ENCODE data around the gene IFI30.

IFI30 gene

DNA sequence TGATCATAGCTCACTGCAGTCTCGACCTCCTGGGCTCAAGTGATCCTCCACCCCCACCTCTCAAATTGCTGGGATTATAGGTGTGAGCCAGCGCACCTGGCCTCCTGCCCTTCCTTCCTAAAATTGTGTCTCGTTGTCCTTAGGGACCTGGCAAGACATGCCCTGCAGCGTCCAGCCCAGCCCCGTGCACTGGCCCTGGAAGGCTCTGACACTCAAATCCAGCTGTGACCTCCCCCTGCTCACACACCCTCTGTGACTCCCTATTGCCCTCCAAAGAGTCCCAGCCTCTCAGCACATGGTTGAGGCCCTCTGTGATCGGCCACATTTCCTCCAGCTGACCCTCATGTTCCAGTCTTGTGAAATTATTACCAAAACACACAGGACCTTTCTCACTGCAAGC is 24.3 kb downstream of the IFI30 start:
- TF ChIP-seq, protein P1, sequence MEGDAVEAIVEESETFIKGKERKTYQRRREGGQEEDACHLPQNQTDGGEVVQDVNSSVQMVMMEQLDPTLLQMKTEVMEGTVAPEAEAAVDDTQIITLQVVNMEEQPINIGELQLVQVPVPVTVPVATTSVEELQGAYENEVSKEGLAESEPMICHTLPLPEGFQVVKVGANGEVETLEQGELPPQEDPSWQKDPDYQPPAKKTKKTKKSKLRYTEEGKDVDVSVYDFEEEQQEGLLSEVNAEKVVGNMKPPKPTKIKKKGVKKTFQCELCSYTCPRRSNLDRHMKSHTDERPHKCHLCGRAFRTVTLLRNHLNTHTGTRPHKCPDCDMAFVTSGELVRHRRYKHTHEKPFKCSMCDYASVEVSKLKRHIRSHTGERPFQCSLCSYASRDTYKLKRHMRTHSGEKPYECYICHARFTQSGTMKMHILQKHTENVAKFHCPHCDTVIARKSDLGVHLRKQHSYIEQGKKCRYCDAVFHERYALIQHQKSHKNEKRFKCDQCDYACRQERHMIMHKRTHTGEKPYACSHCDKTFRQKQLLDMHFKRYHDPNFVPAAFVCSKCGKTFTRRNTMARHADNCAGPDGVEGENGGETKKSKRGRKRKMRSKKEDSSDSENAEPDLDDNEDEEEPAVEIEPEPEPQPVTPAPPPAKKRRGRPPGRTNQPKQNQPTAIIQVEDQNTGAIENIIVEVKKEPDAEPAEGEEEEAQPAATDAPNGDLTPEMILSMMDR (IDR thresholded peaks at IDR 0.05; ENCODE audit: extremely low read depth, insufficient read depth, missing control alignments), result no peak
- in situ Hi-C loops (cut with MboI; ENCODE audit: low pct_unique_long_range_greater_than_20kb, low sequenced_read_pairs, unreplicated experiment), result no loop called here
- DNase-seq (ENCODE audit: low spot score), result no peak

DNA sequence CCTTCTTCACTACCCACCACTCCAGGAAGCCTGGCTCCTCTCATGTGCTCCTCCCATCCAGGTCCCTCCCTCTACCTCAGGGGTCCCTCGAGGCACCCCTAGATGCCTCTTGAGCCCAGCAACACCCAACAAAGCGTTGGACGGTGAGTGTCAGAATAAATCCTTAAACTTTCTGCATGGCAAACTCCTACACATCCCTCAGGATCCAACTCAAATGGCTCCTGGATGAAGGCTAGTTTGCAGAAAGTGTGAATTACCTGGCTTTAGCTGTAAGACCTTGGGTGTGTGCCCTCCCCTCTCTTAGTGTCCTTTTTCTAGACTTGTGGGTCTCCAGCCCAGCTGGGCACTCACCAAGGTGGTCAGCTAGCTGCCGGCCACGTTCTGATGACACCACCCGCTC is 24.8 kb downstream of the IFI30 start:
- in situ Hi-C loops (cut with MboI; ENCODE audit: low pct_unique_long_range_greater_than_20kb, low sequenced_read_pairs, unreplicated experiment), result no loop called here

GRCh38 chr19:18202397-18202777 is 28.8 kb downstream of the IFI30 start:
- in situ Hi-C loops (cut with MboI; ENCODE audit: low pct_unique_long_range_greater_than_20kb, low sequenced_read_pairs, unreplicated experiment), result loop anchor here (10.0 kb wide), 1 partner anchor 52 kb away; a partner anchor contains a TSS
- TF ChIP-seq, protein P1 (IDR thresholded peaks at IDR 0.05; ENCODE audit: extremely low read depth, insufficient read depth, missing control alignments), result no peak
- no peak for DNase-seq (ENCODE audit: low spot score)

More for the DNA sequence above, 24.8 kb downstream of the IFI30 start:
- TF ChIP-seq, protein P1 (IDR thresholded peaks at IDR 0.05; ENCODE audit: extremely low read depth, insufficient read depth, missing control alignments), result no peak
- no peak for DNase-seq (ENCODE audit: low spot score)

DNA sequence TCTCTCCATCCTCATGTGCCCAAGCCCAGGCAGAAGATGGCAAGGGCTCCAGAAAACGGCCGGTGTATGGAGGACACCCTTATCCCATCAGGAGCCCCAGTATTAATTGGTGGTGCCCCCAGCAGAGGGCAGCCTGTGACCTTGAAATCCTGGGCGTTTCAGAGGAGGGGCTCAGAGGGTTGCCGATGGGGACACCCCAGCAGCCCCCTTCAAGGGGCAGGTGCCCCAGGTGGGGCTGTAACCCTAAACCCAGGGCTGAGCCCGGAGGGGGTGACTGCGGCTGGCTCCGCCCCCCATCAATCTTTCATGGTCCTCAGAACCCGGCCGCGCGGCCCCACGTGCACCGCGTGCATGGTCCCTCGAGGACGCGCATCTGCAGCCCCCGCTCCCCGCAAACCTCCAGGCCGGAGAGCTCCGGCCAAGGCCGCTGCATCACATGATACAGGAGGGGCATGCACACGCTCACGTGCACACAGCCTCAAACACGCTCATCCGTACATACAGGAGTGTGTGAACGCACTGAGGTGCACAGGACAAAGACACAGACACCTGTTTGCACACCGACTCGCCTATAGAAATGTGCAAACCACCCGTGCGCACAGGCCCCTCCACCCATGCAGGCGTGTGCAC is 29.3 kb downstream of the IFI30 start:
- in situ Hi-C loops (cut with MboI; ENCODE audit: low pct_unique_long_range_greater_than_20kb, low sequenced_read_pairs, unreplicated experiment), result loop anchor here (10.0 kb wide), 1 partner anchor 52 kb away; a partner anchor contains a TSS
- TF ChIP-seq, protein P1 (IDR thresholded peaks at IDR 0.05; ENCODE audit: extremely low read depth, insufficient read depth, missing control alignments), result peak; percentile 53
- peak; percentile 50 for DNase-seq (ENCODE audit: low spot score)

DNA sequence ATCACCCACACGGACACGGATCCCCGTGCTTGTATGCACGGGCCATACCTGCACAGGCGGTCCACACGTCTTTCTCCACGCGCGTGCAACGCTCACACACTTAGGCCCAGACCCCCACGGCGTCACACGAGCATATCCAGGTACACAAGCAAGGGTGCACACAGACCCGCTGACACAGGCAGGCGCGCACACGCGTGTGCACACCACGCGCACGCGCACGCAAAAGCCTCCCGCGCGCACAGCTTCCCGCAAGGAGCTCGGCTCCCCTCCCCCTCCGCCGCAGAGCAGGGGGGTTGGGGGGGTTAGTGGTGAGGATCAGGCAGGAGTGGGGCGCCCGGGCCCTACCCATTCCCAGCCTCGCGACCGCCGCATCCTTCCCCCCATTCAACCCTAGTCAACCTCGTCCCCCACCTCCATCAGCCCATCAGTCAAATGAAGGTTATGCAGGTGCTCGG is 29.8 kb downstream of the IFI30 start:
- TF ChIP-seq, protein P1 (IDR thresholded peaks at IDR 0.05; ENCODE audit: extremely low read depth, insufficient read depth, missing control alignments), result no peak
- in situ Hi-C loops (cut with MboI; ENCODE audit: low pct_unique_long_range_greater_than_20kb, low sequenced_read_pairs, unreplicated experiment), result loop anchor here (10.0 kb wide), 1 partner anchor 51 kb away; a partner anchor contains a TSS
- DNase-seq (ENCODE audit: low spot score), result no peak

DNA sequence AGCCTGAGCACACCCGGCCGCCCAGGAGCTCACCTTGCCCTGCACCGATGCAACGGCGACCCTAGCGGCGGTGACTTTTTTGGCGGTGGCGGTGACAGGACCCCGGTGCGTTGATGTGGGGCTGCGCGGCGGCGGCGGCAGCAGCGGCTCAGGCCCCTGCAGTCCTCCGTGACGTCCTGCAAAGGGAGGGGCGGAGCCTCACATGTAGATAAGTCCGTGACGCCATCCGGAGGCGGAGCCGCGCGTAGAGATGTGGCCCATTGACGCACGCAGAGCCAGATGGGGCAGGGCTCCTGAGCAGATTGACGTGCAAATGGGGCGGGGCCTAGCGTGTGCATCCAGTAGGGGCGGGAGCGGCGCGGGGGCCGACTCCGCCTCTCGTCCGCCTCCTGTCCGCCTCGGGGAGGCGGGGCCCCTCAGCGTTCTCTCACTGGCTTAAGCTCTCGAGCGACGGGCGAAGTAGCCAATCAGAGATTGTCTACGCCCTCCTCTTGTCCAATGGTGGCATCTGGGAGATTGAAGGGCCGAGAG is 30.3 kb downstream of the IFI30 start, which contains the start of gene RAB3A:
Gene RAB3A (minus strand): TSS at position 180 of the 531 bp plus-strand sequence. CDS start 1,302 bp downstream, outside the sequence.
- TF ChIP-seq, protein P1 (IDR thresholded peaks at IDR 0.05; ENCODE audit: extremely low read depth, insufficient read depth, missing control alignments), result no peak
- in situ Hi-C loops (cut with MboI; ENCODE audit: low pct_unique_long_range_greater_than_20kb, low sequenced_read_pairs, unreplicated experiment), result loop anchor here (10.0 kb wide), 1 partner anchor 51 kb away; a partner anchor contains a TSS
- peak; percentile 99 for DNase-seq (ENCODE audit: low spot score)
